Measurements from ENCODE around the gene BMAL1.

The BMAL1 gene

GRCh38 chr11:13304655-13305335 is 27.2 kb downstream of the BMAL1 start:
- TF ChIP-seq ESRRG (CRISPR knock-in tag; IDR thresholded peaks at IDR 0.05) = no peak
- TF ChIP-seq PATZ1 (CRISPR knock-in tag; IDR thresholded peaks at IDR 0.05; ENCODE audit: borderline replicate concordance) = no peak
- no peak for TF ChIP-seq GLIS3 (CRISPR knock-in tag; IDR thresholded peaks at IDR 0.05)
- no peak for TF ChIP-seq ZFP3 (CRISPR knock-in tag; IDR thresholded peaks at IDR 0.05)
- TF ChIP-seq TOX (CRISPR knock-in tag; IDR thresholded peaks at IDR 0.05; ENCODE audit: borderline replicate concordance) = no peak
- TF ChIP-seq OSR1 (CRISPR knock-in tag; IDR thresholded peaks at IDR 0.05) = no peak
- TF ChIP-seq CREB5 (CRISPR knock-in tag; IDR thresholded peaks at IDR 0.05; ENCODE audit: low read depth) = no peak
- TF ChIP-seq ZC3H10 (CRISPR knock-in tag; IDR thresholded peaks at IDR 0.05) = no peak
- no peak for TF ChIP-seq ARNTL (CRISPR knock-in tag; IDR thresholded peaks at IDR 0.05; ENCODE audit: borderline replicate concordance, low read depth)
- TF ChIP-seq CSDC2 (CRISPR knock-in tag; IDR thresholded peaks at IDR 0.05) = no peak
- TF ChIP-seq ZNF8 (CRISPR knock-in tag; IDR thresholded peaks at IDR 0.05) = no peak
- no peak for TF ChIP-seq ISL1 (CRISPR knock-in tag; IDR thresholded peaks at IDR 0.05)
- no peak for TF ChIP-seq SNAI2 (CRISPR knock-in tag; IDR thresholded peaks at IDR 0.05)
- no peak for TF ChIP-seq CSRNP3 (CRISPR knock-in tag; IDR thresholded peaks at IDR 0.05)
- TF ChIP-seq TCF4 (CRISPR knock-in tag; IDR thresholded peaks at IDR 0.05; ENCODE audit: borderline replicate concordance) = no peak
- no peak for TF ChIP-seq ZNF565 (CRISPR knock-in tag; conservative IDR thresholded peaks at IDR 0.05; ENCODE audit: low read depth)
- TF ChIP-seq RARB (CRISPR knock-in tag; IDR thresholded peaks at IDR 0.05) = no peak
- ATAC-seq = no peak

- ATAC-seq = no peak
- no peak for TF ChIP-seq TSHZ2 (CRISPR knock-in tag; IDR thresholded peaks at IDR 0.05)
These were observed 31.1 kb downstream of the BMAL1 start for GRCh38 chr11:13308704-13309103.

- no peak for ATAC-seq
These were observed 31.6 kb downstream of the BMAL1 start for GRCh38 chr11:13309156-13309555.

More at GRCh38 chr11:13309156-13309555, 31.6 kb downstream of the BMAL1 start:
- no peak for TF ChIP-seq BACH2 (CRISPR knock-in tag; IDR thresholded peaks at IDR 0.05; ENCODE audit: borderline replicate concordance)
- TF ChIP-seq ESRRG (CRISPR knock-in tag; IDR thresholded peaks at IDR 0.05) = no peak
- TF ChIP-seq CSDC2 (CRISPR knock-in tag; IDR thresholded peaks at IDR 0.05) = no peak
- no peak for TF ChIP-seq TSHZ2 (CRISPR knock-in tag; IDR thresholded peaks at IDR 0.05)
- TF ChIP-seq CSRNP3 (CRISPR knock-in tag; IDR thresholded peaks at IDR 0.05) = no peak
- TF ChIP-seq ZFP3 (CRISPR knock-in tag; IDR thresholded peaks at IDR 0.05) = no peak
- TF ChIP-seq ISL1 (CRISPR knock-in tag; IDR thresholded peaks at IDR 0.05) = no peak
- no peak for TF ChIP-seq ZNF8 (CRISPR knock-in tag; IDR thresholded peaks at IDR 0.05)
- TF ChIP-seq ZNF565 (CRISPR knock-in tag; conservative IDR thresholded peaks at IDR 0.05; ENCODE audit: low read depth) = no peak
- no peak for TF ChIP-seq POU6F1 (CRISPR knock-in tag; IDR thresholded peaks at IDR 0.05; ENCODE audit: borderline replicate concordance, low read depth)
- no peak for TF ChIP-seq ZC3H10 (CRISPR knock-in tag; IDR thresholded peaks at IDR 0.05)
- TF ChIP-seq GLIS3 (CRISPR knock-in tag; IDR thresholded peaks at IDR 0.05) = no peak
- no peak for TF ChIP-seq SNAI2 (CRISPR knock-in tag; IDR thresholded peaks at IDR 0.05)
- TF ChIP-seq TOX (CRISPR knock-in tag; IDR thresholded peaks at IDR 0.05; ENCODE audit: borderline replicate concordance) = no peak
